22Rv1 (cell line): ENCODE data around the gene C4BPB.

Experiments used
- H3K27ac ChIP-seq: fragments of 450-650 bp; 2 replicates; pipeline ENCODE4 v1.5.1; 2017
- ZFX ChIP-seq: fragments of 450-650 bp; IDR thresholded peaks from 2 replicates; pipeline ENCODE4 v1.6.1; 2017; ENCODE audit warnings: antibody characterized with exemption, borderline replicate concordance
- TF ChIP-seq, protein P1 (sequence below): fragments of 450-650 bp; IDR thresholded peaks from 2 replicates; pipeline ENCODE4 v1.5.1; 2017; ENCODE audit warnings: mild to moderate bottlenecking

Gene C4BPB

DNA sequence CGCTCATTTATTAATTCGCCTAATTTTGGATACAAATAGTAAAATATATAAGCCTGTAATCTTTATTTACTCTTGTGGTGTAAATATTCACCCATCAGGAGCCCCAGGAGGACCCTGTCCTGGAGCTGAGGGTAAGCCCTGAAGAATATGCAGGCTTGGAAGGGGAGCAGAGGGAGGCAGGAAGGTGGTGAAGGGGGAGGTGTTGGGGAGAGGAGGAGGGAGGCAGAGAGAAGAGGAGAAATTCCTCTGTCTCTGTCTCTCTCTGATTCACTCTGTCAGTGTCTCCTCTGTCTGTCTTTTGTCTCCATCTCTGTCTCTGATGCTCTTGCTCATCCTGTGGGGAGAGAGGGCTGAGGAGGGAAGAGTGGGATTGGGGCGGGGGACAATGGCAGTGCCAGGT lies 2.8 kb upstream of the C4BPB start:
- no peak for TF ChIP-seq ZFX
- TF ChIP-seq, protein P1, sequence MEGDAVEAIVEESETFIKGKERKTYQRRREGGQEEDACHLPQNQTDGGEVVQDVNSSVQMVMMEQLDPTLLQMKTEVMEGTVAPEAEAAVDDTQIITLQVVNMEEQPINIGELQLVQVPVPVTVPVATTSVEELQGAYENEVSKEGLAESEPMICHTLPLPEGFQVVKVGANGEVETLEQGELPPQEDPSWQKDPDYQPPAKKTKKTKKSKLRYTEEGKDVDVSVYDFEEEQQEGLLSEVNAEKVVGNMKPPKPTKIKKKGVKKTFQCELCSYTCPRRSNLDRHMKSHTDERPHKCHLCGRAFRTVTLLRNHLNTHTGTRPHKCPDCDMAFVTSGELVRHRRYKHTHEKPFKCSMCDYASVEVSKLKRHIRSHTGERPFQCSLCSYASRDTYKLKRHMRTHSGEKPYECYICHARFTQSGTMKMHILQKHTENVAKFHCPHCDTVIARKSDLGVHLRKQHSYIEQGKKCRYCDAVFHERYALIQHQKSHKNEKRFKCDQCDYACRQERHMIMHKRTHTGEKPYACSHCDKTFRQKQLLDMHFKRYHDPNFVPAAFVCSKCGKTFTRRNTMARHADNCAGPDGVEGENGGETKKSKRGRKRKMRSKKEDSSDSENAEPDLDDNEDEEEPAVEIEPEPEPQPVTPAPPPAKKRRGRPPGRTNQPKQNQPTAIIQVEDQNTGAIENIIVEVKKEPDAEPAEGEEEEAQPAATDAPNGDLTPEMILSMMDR, result no peak
- H3K27ac ChIP-seq, result no peak overlapping the region

DNA sequence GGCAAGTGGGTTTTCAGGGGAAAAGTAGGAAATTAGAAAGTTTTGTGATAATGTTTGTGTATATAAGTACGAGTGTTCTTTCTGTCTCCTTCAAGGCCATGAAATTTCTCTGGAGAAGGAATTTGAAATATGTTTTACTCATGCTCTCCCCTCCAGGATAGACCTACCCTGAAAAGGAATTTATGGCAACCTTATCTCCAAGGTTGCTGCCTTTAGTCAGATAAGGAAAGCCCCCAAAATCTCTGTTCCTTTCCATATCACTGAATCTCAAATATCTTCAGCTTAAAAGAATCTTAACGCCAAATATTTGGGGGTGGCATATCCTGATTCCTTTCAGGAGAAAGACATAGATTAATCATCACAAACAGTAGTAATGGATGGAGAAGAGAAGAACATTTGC lies 499 bp upstream of the C4BPB start:
- no peak overlapping the region for H3K27ac ChIP-seq

DNA sequence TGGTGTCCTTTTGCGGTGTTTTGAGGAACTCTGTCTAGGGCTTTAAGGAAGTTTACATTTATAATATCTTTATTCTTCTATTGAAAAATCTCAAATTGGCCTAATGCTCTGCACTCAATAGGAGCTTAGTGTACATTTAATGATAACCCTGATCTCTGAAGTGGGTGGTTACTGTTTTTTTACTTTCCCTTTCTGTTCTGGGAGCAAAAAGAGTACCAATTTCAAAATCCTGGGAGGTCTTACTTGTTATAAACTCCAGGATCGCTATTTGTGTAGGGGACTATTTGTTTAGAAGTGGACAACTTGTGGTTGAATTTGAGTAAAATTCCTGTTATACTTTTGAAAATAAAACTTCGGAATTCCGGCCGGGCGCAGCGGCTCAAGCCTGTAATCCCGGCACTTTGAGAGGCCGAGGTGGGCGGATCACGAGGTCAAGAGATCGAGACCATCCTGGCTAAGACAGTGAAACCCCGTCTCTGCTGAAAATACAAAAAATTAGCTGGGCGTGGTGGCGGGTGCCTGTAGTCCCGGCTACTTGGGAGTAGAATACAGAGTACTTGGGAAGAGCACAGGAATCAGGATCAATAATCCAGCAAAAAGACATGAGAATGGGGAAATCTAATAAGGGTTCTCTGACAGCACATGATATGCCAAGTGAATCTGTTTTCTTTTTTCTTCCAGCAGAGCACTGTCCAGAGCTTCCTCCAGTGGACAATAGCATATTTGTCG lies 1.1 kb downstream of the C4BPB start:
- no peak overlapping the region for H3K27ac ChIP-seq
- no peak for TF ChIP-seq ZFX
- TF ChIP-seq, protein P1, result no peak

More for the DNA sequence above, 499 bp upstream of the C4BPB start:
- TF ChIP-seq ZFX, result no peak
- TF ChIP-seq, protein P1, result no peak

DNA sequence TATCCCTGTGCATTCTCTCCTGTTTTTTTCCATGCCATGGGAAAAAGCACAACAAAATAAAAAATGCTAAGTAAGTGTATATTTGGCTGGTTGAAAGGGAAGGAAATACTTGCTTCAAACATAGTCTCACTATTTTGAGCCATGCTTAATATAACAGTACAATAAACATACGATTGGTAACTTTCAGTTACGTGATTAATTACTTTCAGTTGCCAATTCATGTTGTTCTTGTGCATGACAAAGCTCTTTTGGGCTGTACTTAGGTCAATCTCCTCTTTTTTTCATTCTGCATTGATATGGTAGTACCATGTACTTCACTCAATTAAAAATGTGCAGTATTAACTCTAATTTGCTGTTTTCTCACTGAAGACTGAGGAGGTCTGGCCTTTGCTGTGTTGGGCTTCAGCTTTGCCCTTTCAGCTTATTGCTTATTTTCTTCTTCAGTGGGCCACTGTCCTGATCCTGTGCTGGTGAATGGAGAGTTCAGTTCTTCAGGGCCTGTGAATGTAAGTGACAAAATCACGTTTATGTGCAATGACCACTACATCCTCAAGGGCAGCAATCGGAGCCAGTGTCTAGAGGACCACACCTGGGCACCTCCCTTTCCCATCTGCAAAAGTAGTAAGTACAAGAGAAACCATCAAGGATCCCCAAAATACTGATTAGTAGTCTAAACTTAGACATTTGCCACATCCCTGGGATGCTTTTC lies 2.7 kb downstream of the C4BPB start:
- TF ChIP-seq, protein P1, result no peak
- no peak for TF ChIP-seq ZFX
- no peak overlapping the region for H3K27ac ChIP-seq

DNA sequence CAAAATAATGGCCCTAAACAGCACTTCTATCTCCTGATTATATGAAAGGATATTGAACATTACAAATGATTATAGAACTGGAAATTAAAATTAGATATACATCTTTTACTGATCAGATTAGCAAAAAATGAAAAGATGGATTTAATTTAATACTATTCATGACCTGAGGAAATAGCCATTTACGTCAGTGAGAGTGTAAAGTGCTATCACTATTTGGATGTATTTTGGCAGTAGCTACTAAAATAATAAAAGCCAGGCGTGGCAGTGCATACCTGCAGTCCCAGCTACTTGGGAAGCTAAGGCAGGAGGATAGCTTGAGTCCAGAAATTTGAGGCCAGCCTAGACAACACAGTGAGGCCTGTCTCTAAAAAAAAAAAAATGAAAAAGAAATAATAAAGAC lies 5.3 kb downstream of the C4BPB start:
- H3K27ac ChIP-seq, result no peak overlapping the region
- TF ChIP-seq, protein P1, result no peak
- no peak for TF ChIP-seq ZFX

DNA sequence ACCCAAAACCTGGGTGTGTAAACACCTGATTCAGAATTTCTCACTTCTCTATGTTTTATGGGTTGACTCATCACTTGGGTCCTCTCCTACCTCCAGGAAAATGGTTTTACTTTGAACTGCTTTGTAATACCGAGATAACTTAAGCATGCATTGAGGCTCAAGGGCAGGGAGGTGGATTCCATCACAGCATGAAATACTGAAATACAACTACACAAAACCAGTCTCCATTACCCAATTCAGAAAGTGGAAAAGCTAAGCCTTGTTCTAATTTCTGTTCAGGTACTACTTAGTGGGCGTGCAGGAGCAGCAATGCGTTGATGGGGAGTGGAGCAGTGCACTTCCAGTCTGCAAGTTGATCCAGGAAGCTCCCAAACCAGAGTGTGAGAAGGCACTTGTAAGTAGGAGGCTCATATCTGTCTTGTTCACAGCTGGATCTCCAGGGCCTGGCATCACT lies 9.2 kb downstream of the C4BPB start:
- H3K27ac ChIP-seq, result no peak overlapping the region
- TF ChIP-seq ZFX, result no peak
- TF ChIP-seq, protein P1, result no peak

DNA sequence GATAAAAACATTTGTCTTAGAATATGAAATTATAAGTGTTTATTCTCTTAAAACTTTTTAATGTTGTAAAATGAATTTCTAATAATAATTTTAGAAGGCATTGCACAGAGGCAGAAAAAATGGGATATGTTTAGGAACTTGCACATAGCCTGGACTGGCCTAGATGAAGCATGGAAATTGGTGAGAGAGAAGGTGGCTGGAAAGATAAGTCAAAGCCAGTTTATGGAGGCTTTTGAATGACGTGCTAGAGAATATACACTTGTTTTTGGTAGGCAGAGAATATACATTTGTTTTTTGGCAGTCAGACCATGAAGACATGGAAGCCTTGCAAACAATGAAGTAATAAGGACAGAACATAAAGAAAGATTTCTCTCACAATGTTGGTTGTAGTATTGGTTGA lies 13.1 kb downstream of the C4BPB start:
- H3K27ac ChIP-seq, result no peak overlapping the region
- no peak for TF ChIP-seq ZFX
- TF ChIP-seq, protein P1, result no peak
